SU-DHL-6 (cell line): Measurements from ENCODE around the gene IFT122.

Source experiments
- H2AFZ ChIP-seq: fragments of 200-600 bp; sonication (generic); 2 replicates; pipeline ENCODE4 v1.6.1; 2014; ENCODE audit warnings: low read depth, mild to moderate bottlenecking, moderate library complexity, mixed read lengths, antibody characterized with exemption, low read length; ENCODE audit not compliant: severe bottlenecking
- H3F3A ChIP-seq: fragments of 200-600 bp; shearing (Covaris generic); 2 replicates; pipeline ENCODE4 v1.6.0; 2016; ENCODE audit warnings: antibody characterized with exemption, mild to moderate bottlenecking; ENCODE audit not compliant: insufficient read depth
- H3K27ac ChIP-seq: fragments of 200-600 bp; sonication (generic); 2 replicates; pipeline ENCODE4 v1.5.1; 2016; ENCODE audit warnings: low read depth, mild to moderate bottlenecking, low read length, moderate library complexity, mixed read lengths
- H3K27me3 ChIP-seq: fragments of 200-600 bp; sonication (generic), shearing (Covaris generic); 2 replicates; pipeline ENCODE4 v1.6.0; 2014; ENCODE audit warnings: mild to moderate bottlenecking, low read length
- H3K36me3 ChIP-seq: fragments of 200-600 bp; sonication (generic); 2 replicates; pipeline ENCODE4 v1.6.1; 2014; ENCODE audit warnings: mild to moderate bottlenecking, low read length, mixed read lengths
- H3K4me2 ChIP-seq: fragments of 300-600, 200-600 bp; shearing (Covaris generic), sonication (generic); 2 replicates; pipeline ENCODE4 v1.6.0; 2014; ENCODE audit warnings: low read length, low read depth, mild to moderate bottlenecking; ENCODE audit not compliant: poor library complexity, severe bottlenecking
- H3K4me3 ChIP-seq: fragments of 200-600 bp; sonication (generic); 2 replicates; pipeline ENCODE4 v1.5.1; 2014; ENCODE audit warnings: antibody characterized with exemption, low read length, mild to moderate bottlenecking, mixed read lengths; ENCODE audit not compliant: insufficient read depth, poor library complexity, severe bottlenecking
- H3K79me2 ChIP-seq: fragments of 200-600 bp; sonication (generic); 2 replicates; pipeline ENCODE4 v1.6.1; 2014; ENCODE audit warnings: mild to moderate bottlenecking, low read length, moderate library complexity; ENCODE audit not compliant: insufficient read depth
- H3K9ac ChIP-seq: fragments of 200-600 bp; sonication (generic); 2 replicates; pipeline ENCODE4 v1.7.0; 2014; ENCODE audit warnings: mild to moderate bottlenecking, low read length
- H3K9me2 ChIP-seq: fragments of 200-600 bp; sonication (generic); replicated peaks from 2 replicates; pipeline ENCODE4 v1.6.1; 2014; ENCODE audit warnings: low read length; ENCODE audit not compliant: insufficient read depth
- H3K9me3 ChIP-seq: fragments of 200-600 bp; sonication (generic); 2 replicates; pipeline ENCODE4 v1.6.1; 2014; ENCODE audit warnings: low read length, mixed read lengths; ENCODE audit not compliant: insufficient read depth
- H4K20me1 ChIP-seq: fragments of 200-600 bp; sonication (generic); 2 replicates; pipeline ENCODE4 v1.6.1; 2014; ENCODE audit warnings: low read depth, mild to moderate bottlenecking, antibody characterized with exemption, low read length, moderate library complexity, mixed read lengths
- CTCF ChIP-seq: fragments of 200-600 bp; sonication (generic); IDR thresholded peaks from one replicate; pipeline ENCODE4 v1.5.1; 2017; ENCODE audit warnings: antibody characterized with exemption, mild to moderate bottlenecking, low read length, moderate library complexity; ENCODE audit not compliant: insufficient read depth, poor library complexity, severe bottlenecking
- EZH2phosphoT487 ChIP-seq: fragments of 200-600 bp; sonication (generic), shearing (Covaris generic); conservative IDR thresholded peaks from 2 replicates; pipeline ENCODE4 v1.6.1; 2018; ENCODE audit warnings: mild to moderate bottlenecking, antibody characterized with exemption, low read length, moderate library complexity, mixed read lengths

IFT122 gene

GRCh38 chr3:129473067-129473768 lies 33.2 kb downstream of the IFT122 start:
- Histone ChIP-seq H3K27me3 (no peaks in the 10 kb centered on the region), H2AFZ (no peak overlapping the region)

GRCh38 chr3:129473769-129474152 lies 33.7 kb downstream of the IFT122 start:
- H3K4me3 ChIP-seq = no peak overlapping the region
- H3F3A ChIP-seq = no peaks in the 10 kb centered on the region
- no peaks in the 10 kb centered on the region for H3K27me3 ChIP-seq
- H3K9me3 ChIP-seq = no peaks in the 10 kb centered on the region
- H3K36me3 ChIP-seq = no peaks in the 10 kb centered on the region
- TF ChIP-seq EZH2phosphoT487 (no peak), CTCF (no peak)
- no peak overlapping the region for H3K4me2 ChIP-seq
- no peak overlapping the region for H2AFZ ChIP-seq
- H4K20me1 ChIP-seq = no peaks in the 10 kb centered on the region
- no peak overlapping the region for H3K9ac ChIP-seq
- no peak overlapping the region for H3K27ac ChIP-seq
- no peaks in the 10 kb centered on the region for H3K9me2 ChIP-seq
- no peaks in the 10 kb centered on the region for H3K79me2 ChIP-seq

More at GRCh38 chr3:129473067-129473768, 33.2 kb downstream of the IFT122 start:
- H3K79me2 ChIP-seq = no peaks in the 10 kb centered on the region
- H3K4me2 ChIP-seq = no peak overlapping the region
- no peak overlapping the region for H3K4me3 ChIP-seq
- no peaks in the 10 kb centered on the region for H3F3A ChIP-seq
- no peak overlapping the region for H3K9ac ChIP-seq
- TF ChIP-seq CTCF (no peak), EZH2phosphoT487 (no peak)
- no peaks in the 10 kb centered on the region for H3K9me2 ChIP-seq
- no peak overlapping the region for H3K27ac ChIP-seq
- H3K9me3 ChIP-seq = no peaks in the 10 kb centered on the region
- no peaks in the 10 kb centered on the region for H4K20me1 ChIP-seq
- H3K36me3 ChIP-seq = no peaks in the 10 kb centered on the region

DNA sequence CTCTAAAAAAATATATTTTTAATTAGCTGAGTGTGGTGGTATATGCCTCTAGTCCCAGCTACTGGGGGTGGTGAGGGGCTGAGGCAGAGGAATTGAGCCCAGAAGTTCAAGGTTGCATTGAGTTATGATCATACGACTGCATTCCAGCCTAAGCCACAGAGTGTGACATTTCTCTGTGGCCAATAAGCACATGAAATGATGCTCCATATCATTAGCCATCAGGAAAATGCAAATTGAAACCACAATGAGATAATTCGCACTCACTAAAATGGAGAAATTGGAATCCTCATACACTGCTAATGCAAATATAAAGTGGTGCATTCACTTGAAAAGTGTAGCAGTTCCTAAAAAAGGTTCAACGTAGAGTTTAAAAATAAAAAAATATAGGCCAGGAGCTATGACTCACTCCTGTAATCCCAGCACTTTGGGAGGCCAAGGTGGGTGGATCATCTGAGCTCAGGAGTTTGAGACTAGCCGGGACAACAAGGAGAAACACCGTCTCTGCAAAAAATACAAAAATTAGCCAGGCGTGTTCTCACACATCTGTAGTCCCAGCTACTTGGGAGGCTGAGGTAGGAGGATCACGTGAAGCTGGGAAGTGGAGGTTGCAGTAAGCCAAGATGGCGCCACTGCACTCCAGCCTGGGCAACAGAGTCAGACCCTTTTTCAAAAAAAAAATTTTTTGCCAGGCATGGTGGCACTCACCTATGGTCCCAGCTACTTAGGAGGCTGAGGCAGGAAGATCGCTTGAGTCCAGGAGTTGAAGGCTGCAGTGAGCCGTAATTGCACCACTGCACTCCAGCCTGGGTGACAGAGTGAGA lies 35.2 kb downstream of the IFT122 start:
- Histone ChIP-seq H3K36me3 (no peaks in the 10 kb centered on the region), H3K9me2 (no peaks in the 10 kb centered on the region), H4K20me1 (no peaks in the 10 kb centered on the region), H3K27me3 (no peaks in the 10 kb centered on the region), H2AFZ (no peak overlapping the region), H3K27ac (no peak overlapping the region), H3F3A (no peaks in the 10 kb centered on the region), H3K4me2 (no peak overlapping the region), H3K9me3 (no peaks in the 10 kb centered on the region), H3K79me2 (no peaks in the 10 kb centered on the region), H3K4me3 (no peak overlapping the region), H3K9ac (no peak overlapping the region)
- TF ChIP-seq CTCF (no peak), EZH2phosphoT487 (no peak)
